Astrocyte (in vitro differentiated cells and primary cell): Measurements from ENCODE around the gene DPP4. TPM values are rescaled to one million over a fixed set of nuclear protein-coding genes. Genes with fewer than 3 reads are reported as not detected.

ENCODE experiments used
- DNase-seq: peaks from one replicate; pipeline ENCODE4 v3.0.0-alpha.2; 2010; ENCODE audit warnings: low read depth
- FAIRE-seq: peaks from 2 replicates; lab custom pipeline; 2011; peaks lifted over from hg19 to GRCh38; lab: Jason Lieb, UNC
- H2AFZ ChIP-seq: 2 replicates; pipeline ENCODE4 v1.6.0; 2012; ENCODE audit warnings: low read depth, low read length, inconsistent platforms
- H3K27ac ChIP-seq: 2 replicates; pipeline ENCODE4 v1.5.1; 2011; ENCODE audit warnings: low read depth, low read length, inconsistent platforms
- H3K27me3 ChIP-seq: 2 replicates; pipeline ENCODE4 v1.6.0; 2011; ENCODE audit warnings: low read length, inconsistent platforms; ENCODE audit not compliant: insufficient read depth
- H3K36me3 ChIP-seq: 2 replicates; pipeline ENCODE4 v1.5.1; 2011; ENCODE audit warnings: low read length, inconsistent platforms; ENCODE audit not compliant: insufficient read depth
- H3K4me1 ChIP-seq: 2 replicates; pipeline ENCODE4 v1.5.1; 2011; ENCODE audit warnings: low read length, inconsistent platforms; ENCODE audit not compliant: insufficient read depth
- H3K4me2 ChIP-seq: 2 replicates; pipeline ENCODE4 v1.6.0; 2012; ENCODE audit warnings: low read length, inconsistent platforms
- H3K4me3 ChIP-seq: 2 replicates; pipeline ENCODE4 v1.5.1; 2011; ENCODE audit warnings: low read depth, mild to moderate bottlenecking, low read length, inconsistent platforms; ENCODE audit not compliant: insufficient read depth
- H3K79me2 ChIP-seq: 2 replicates; pipeline ENCODE4 v1.6.0; 2012; ENCODE audit warnings: mild to moderate bottlenecking, low read length, inconsistent platforms; ENCODE audit not compliant: insufficient read depth
- H3K9ac ChIP-seq: 2 replicates; pipeline ENCODE4 v1.6.0; 2012; ENCODE audit warnings: mild to moderate bottlenecking, low read length, inconsistent platforms
- H3K9me3 ChIP-seq: 2 replicates; pipeline ENCODE4 v1.5.1; 2012; ENCODE audit warnings: low read depth, mild to moderate bottlenecking, low read length, inconsistent platforms; ENCODE audit not compliant: insufficient read depth
- H4K20me1 ChIP-seq: 2 replicates; pipeline ENCODE4 v1.6.0; 2012; ENCODE audit warnings: low read length, inconsistent platforms; ENCODE audit not compliant: insufficient read depth
- H3K27ac Mint-ChIP-seq: one replicate; pipeline ENCODE4 v1.8.0; 2021; ENCODE audit warnings: mild to moderate bottlenecking, mixed read lengths; ENCODE audit not compliant: unreplicated experiment
- H3K27me3 Mint-ChIP-seq: one replicate; pipeline ENCODE4 v1.8.0; 2021; ENCODE audit warnings: low read depth, mixed read lengths; ENCODE audit not compliant: unreplicated experiment
- H3K36me3 Mint-ChIP-seq: one replicate; pipeline ENCODE4 v1.8.0; 2021; ENCODE audit warnings: low read depth, mixed read lengths; ENCODE audit not compliant: unreplicated experiment
- H3K4me1 Mint-ChIP-seq: one replicate; pipeline ENCODE4 v1.8.0; 2021; ENCODE audit warnings: low read depth, mixed read lengths; ENCODE audit not compliant: unreplicated experiment
- H3K4me3 Mint-ChIP-seq: one replicate; pipeline ENCODE4 v1.8.0; 2021; ENCODE audit warnings: mild to moderate bottlenecking, moderate library complexity, mixed read lengths; ENCODE audit not compliant: unreplicated experiment
- H3K9me3 Mint-ChIP-seq: one replicate; pipeline ENCODE4 v1.8.0; 2021; ENCODE audit warnings: mild to moderate bottlenecking, mixed read lengths; ENCODE audit not compliant: unreplicated experiment
- EZH2 ChIP-seq: IDR thresholded peaks from 2 replicates; pipeline ENCODE4 v1.6.1; 2012; ENCODE audit warnings: mild to moderate bottlenecking, low read length, inconsistent platforms; ENCODE audit not compliant: insufficient read depth
- total RNA-seq: library from RNA; stranded (reverse); gene quantifications from 2 replicates; pipeline ENCODE4 v1.2.1, GENCODE V29; 2021
- TF ChIP-seq, protein P1 (sequence below): IDR thresholded peaks from 2 replicates; pipeline ENCODE4 v1.5.1; 2011; ENCODE audit warnings: low read depth, mild to moderate bottlenecking, inconsistent platforms, low read length, moderate library complexity; ENCODE audit not compliant: insufficient read depth

Gene DPP4
- total RNA-seq, 1 donor from 2014 or later: 5.3 TPM

DNA sequence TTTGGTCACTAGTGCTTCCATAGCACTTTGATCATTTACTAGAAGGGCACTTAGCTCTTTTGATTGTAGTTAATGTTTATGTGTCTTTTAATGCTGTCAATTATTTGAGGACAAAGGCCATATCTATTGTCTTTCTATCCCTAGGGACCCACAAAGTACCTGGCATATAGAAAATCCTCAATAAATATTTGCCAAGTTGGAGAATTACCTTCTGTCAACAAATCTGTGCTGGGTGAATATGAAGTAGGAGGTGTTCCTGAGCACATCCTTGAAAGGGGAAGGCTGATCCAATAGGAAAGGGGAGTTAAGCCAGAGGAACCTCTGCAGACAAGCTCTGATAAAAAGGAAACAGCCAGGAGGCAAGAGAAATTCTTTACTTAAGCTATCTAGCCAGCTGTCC, 8.2 kb downstream of the DPP4 start:
- no peaks in the 10 kb centered on the region for H3K9me3 ChIP-seq
- no peaks in the 10 kb centered on the region for H3K27me3 ChIP-seq
- Mint-ChIP-seq H3K4me3 (no peak overlapping the region), H3K36me3 (no peaks in the 10 kb centered on the region), H3K4me1 (peaks cover 13% of the 10 kb centered on the region), H3K27ac (no peak overlapping the region), H3K9me3 (peaks cover 4% of the 10 kb centered on the region), H3K27me3 (no peaks in the 10 kb centered on the region)
- no peak overlapping the region for H3K9ac ChIP-seq
- H2AFZ ChIP-seq: no peak overlapping the region
- FAIRE-seq (no peak), DNase-seq (no peak)
- H3K27ac ChIP-seq: no peak overlapping the region
- no peaks in the 10 kb centered on the region for H3K79me2 ChIP-seq
- H3K4me2 ChIP-seq: no peak overlapping the region
- H4K20me1 ChIP-seq: no peaks in the 10 kb centered on the region
- no peaks in the 10 kb centered on the region for H3K36me3 ChIP-seq
- H3K4me3 ChIP-seq: no peak overlapping the region
- H3K4me1 ChIP-seq: no peaks in the 10 kb centered on the region
- TF ChIP-seq, protein P1, sequence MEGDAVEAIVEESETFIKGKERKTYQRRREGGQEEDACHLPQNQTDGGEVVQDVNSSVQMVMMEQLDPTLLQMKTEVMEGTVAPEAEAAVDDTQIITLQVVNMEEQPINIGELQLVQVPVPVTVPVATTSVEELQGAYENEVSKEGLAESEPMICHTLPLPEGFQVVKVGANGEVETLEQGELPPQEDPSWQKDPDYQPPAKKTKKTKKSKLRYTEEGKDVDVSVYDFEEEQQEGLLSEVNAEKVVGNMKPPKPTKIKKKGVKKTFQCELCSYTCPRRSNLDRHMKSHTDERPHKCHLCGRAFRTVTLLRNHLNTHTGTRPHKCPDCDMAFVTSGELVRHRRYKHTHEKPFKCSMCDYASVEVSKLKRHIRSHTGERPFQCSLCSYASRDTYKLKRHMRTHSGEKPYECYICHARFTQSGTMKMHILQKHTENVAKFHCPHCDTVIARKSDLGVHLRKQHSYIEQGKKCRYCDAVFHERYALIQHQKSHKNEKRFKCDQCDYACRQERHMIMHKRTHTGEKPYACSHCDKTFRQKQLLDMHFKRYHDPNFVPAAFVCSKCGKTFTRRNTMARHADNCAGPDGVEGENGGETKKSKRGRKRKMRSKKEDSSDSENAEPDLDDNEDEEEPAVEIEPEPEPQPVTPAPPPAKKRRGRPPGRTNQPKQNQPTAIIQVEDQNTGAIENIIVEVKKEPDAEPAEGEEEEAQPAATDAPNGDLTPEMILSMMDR: no peak
- no peak for TF ChIP-seq EZH2

DNA sequence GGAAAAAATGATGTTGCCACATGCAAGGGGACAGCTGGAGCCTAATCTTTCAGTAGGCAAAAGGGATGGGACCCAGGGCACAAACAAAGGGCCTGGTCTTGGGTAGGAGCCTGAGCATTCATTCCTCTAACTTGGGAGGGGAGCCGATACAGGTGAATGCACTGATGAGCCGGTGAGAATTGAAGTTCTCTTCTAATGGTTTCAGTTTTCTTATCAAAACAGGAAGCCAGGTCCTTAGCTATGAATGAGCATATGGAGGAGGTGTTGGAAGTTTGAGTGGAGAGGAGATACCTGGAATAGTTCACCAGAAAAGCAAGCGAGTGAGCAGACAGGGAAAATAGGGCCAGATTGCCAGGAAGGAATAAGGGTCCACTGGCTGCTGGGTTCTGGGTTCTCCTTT, 10.1 kb downstream of the DPP4 start:
- Histone ChIP-seq H3K27me3 (no peaks in the 10 kb centered on the region), H3K9me3 (no peaks in the 10 kb centered on the region), H3K4me3 (no peak overlapping the region), H3K79me2 (no peaks in the 10 kb centered on the region), H2AFZ (no peak overlapping the region), H3K27ac (no peak overlapping the region), H3K4me1 (no peaks in the 10 kb centered on the region), H3K9ac (no peak overlapping the region), H3K4me2 (no peak overlapping the region), H4K20me1 (no peaks in the 10 kb centered on the region), H3K36me3 (no peaks in the 10 kb centered on the region)
- no peak overlapping the region for H3K27ac Mint-ChIP-seq
- peaks cover 4% of the 10 kb centered on the region for H3K9me3 Mint-ChIP-seq
- DNase-seq (no peak), FAIRE-seq (no peak)
- no peaks in the 10 kb centered on the region for H3K36me3 Mint-ChIP-seq
- TF ChIP-seq, protein P1: no peak
- peaks cover 7% of the 10 kb centered on the region for H3K4me1 Mint-ChIP-seq
- no peaks in the 10 kb centered on the region for H3K27me3 Mint-ChIP-seq
- H3K4me3 Mint-ChIP-seq: no peak overlapping the region

- H3K36me3 Mint-ChIP-seq: no peaks in the 10 kb centered on the region
- H3K9me3 Mint-ChIP-seq: peaks cover 4% of the 10 kb centered on the region
- no peak overlapping the region for H3K27ac Mint-ChIP-seq
- Histone ChIP-seq H3K4me2 (no peak overlapping the region), H3K36me3 (no peaks in the 10 kb centered on the region), H4K20me1 (no peaks in the 10 kb centered on the region), H3K9ac (no peak overlapping the region), H3K27ac (no peak overlapping the region), H3K79me2 (no peaks in the 10 kb centered on the region), H3K4me3 (no peak overlapping the region), H3K27me3 (no peaks in the 10 kb centered on the region), H3K9me3 (no peaks in the 10 kb centered on the region), H3K4me1 (no peaks in the 10 kb centered on the region), H2AFZ (no peak overlapping the region)
- FAIRE-seq (no peak), DNase-seq (no peak)
- H3K27me3 Mint-ChIP-seq: no peaks in the 10 kb centered on the region
- H3K4me1 Mint-ChIP-seq: peaks cover 7% of the 10 kb centered on the region
- TF ChIP-seq EZH2: no peak
- TF ChIP-seq, protein P1: no peak
- H3K4me3 Mint-ChIP-seq: no peak overlapping the region
These were observed 10.7 kb downstream of the DPP4 start for GRCh38 chr2:162063281-162063680.
